CD14-positive monocyte (primary cell): Measurements from ENCODE around the gene FGD2. TPM values are rescaled to one million over a fixed set of nuclear protein-coding genes. Genes with fewer than 3 reads are reported as not detected.

Experiments
- DNase-seq, 3 donors: peaks; one replicate each; pipeline ENCODE4 v3.0.0-alpha.2; 2011 to 2022
- H2AFZ ChIP-seq: 2 replicates; pipeline ENCODE4 v1.6.0; 2012; ENCODE audit warnings: mild to moderate bottlenecking, low read depth, low read length, inconsistent platforms; ENCODE audit not compliant: insufficient read depth, poor library complexity, severe bottlenecking
- H3K27ac ChIP-seq, 2 donors: 1 replicate in 1 of 2; 2 replicates in 1 of 2; pipeline ENCODE4 v1.5.1; 2012 to 2013; ENCODE audit warnings: low read length in 2 of 2, control low read depth in 1 of 2, inconsistent platforms in 1 of 2, low read depth in 1 of 2, mild to moderate bottlenecking in 1 of 2
- H3K27me3 ChIP-seq, 2 donors: one replicate each; pipeline versions ENCODE4 v1.6.0 to v1.6.1; 2011 to 2013; ENCODE audit warnings: low read length in 2 of 2; ENCODE audit not compliant: control insufficient read depth in 2 of 2, insufficient read depth in 2 of 2
- H3K36me3 ChIP-seq, 2 donors: replicated peaks in 1 of 2; 1 replicate in 1 of 2; 2 replicates in 1 of 2; pipeline versions ENCODE4 v1.5.1 to v1.6.1; 2012 to 2013; ENCODE audit warnings: low read length in 2 of 2, control low read depth in 1 of 2, inconsistent platforms in 1 of 2, mild to moderate bottlenecking in 1 of 2; ENCODE audit not compliant: insufficient read depth in 2 of 2, control insufficient read depth in 1 of 2
- H3K4me1 ChIP-seq, 2 donors: 1 replicate in 1 of 2; 2 replicates in 1 of 2; pipeline versions ENCODE4 v1.5.1 to v1.6.1; 2012 to 2013; ENCODE audit warnings: low read length in 2 of 2, control low read depth in 1 of 2, inconsistent platforms in 1 of 2, mild to moderate bottlenecking in 1 of 2, moderate library complexity in 1 of 2; ENCODE audit not compliant: insufficient read depth in 2 of 2, control insufficient read depth in 1 of 2
- H3K4me2 ChIP-seq: replicated peaks from 2 replicates; pipeline ENCODE3; 2012; ENCODE audit warnings: low read length, moderate library complexity, mild to moderate bottlenecking; ENCODE audit not compliant: poor library complexity, severe bottlenecking; ENCODE audit errors: extremely low read depth
- H3K4me3 ChIP-seq, 3 experiments: fragments of 200-600 bp in 1 of 3; sonication (generic) in 1 of 3; replicated peaks in 1 of 3; 1 replicate in 2 of 3; 2 replicates in 1 of 3; pipeline ENCODE4 v1.5.1; 2011 to 2013; ENCODE audit warnings: low read length in 3 of 3, mild to moderate bottlenecking in 3 of 3, control low read depth in 2 of 3, low read depth in 2 of 3, inconsistent platforms in 1 of 3, moderate library complexity in 1 of 3
- H3K79me2 ChIP-seq: 2 replicates; pipeline ENCODE4 v1.6.0; 2012; ENCODE audit warnings: mild to moderate bottlenecking, control low read depth, inconsistent platforms, low read length, moderate library complexity; ENCODE audit not compliant: insufficient read depth
- H3K9ac ChIP-seq: 2 replicates; pipeline ENCODE4 v1.6.0; 2017; ENCODE audit warnings: low read length, mild to moderate bottlenecking; ENCODE audit not compliant: insufficient read depth, poor library complexity, severe bottlenecking
- H3K9me3 ChIP-seq, 2 donors: replicated peaks in 1 of 2; 1 replicate in 1 of 2; 2 replicates in 1 of 2; pipeline versions ENCODE4 v1.5.1 to v1.6.1; 2012 to 2013; ENCODE audit warnings: low read length in 2 of 2, control low read depth in 1 of 2; ENCODE audit not compliant: control insufficient read depth in 1 of 2, insufficient read depth in 1 of 2
- H4K20me1 ChIP-seq: 2 replicates; pipeline ENCODE4 v1.6.0; 2012; ENCODE audit warnings: mild to moderate bottlenecking, low read length, control low read depth, moderate library complexity; ENCODE audit not compliant: insufficient read depth
- H3K27ac Mint-ChIP-seq, 7 donors: one replicate each; pipeline ENCODE4 v1.8.0; 2020; ENCODE audit warnings: mild to moderate bottlenecking in 7 of 7, mixed read lengths in 7 of 7, moderate library complexity in 6 of 7, inconsistent platforms in 2 of 7
- H3K27me3 Mint-ChIP-seq, 3 donors: one replicate each; pipeline ENCODE4 v1.8.0; 2021 to 2022; ENCODE audit warnings: low read depth in 3 of 3, mild to moderate bottlenecking in 3 of 3, mixed read lengths in 3 of 3, moderate library complexity in 3 of 3, inconsistent platforms in 1 of 3
- H3K36me3 Mint-ChIP-seq, 2 donors: one replicate each; pipeline ENCODE4 v1.8.0; 2020; ENCODE audit warnings: mixed read lengths in 2 of 2, inconsistent platforms in 1 of 2, mild to moderate bottlenecking in 1 of 2
- H3K4me1 Mint-ChIP-seq: one replicate; pipeline ENCODE4 v1.8.0; 2020; ENCODE audit warnings: mild to moderate bottlenecking, mixed read lengths
- H3K4me3 Mint-ChIP-seq, 2 donors: one replicate each; pipeline ENCODE4 v1.8.0; 2020; ENCODE audit warnings: mild to moderate bottlenecking in 2 of 2, mixed read lengths in 2 of 2, moderate library complexity in 1 of 2
- H3K9me3 Mint-ChIP-seq, 7 donors: one replicate each; pipeline ENCODE4 v1.8.0; 2020 to 2022; ENCODE audit warnings: mixed read lengths in 7 of 7, mild to moderate bottlenecking in 6 of 7, moderate library complexity in 6 of 7, inconsistent platforms in 2 of 7
- CTCF ChIP-seq: fragments of 200-600 bp; IDR thresholded peaks from one replicate; pipeline ENCODE4 v1.8.0; 2022; ENCODE audit warnings: antibody characterized with exemption, mild to moderate bottlenecking
- WGBS: methylation state at CpG from one replicate; pipeline ENCODE4 v1.1.5; 2013; ENCODE audit warnings: missing lambda C conversion rate; ENCODE audit not compliant: insufficient coverage; 5-methylcytosine and 5-hydroxymethylcytosine counted together
- intact Hi-C, 2 donors: fragments of 100-400 bp; cut with micrococcal nuclease; formaldehyde crosslinking; loops; one replicate each; pipeline versions ENCODE4 v1.15.0 to v1.15.1; 2023
- polyA plus RNA-seq, 3 donors: library from polyadenylated mRNA; depleted of rRNA in 1 of 3; unstranded in 2 of 3; stranded (reverse) in 1 of 3; fragments of 300-500 nt in 2 of 3; fragments of >200 nt in 1 of 3; fragmentation: Illumina TruSeq in 2 of 3; gene quantifications; 1 replicate in 2 of 3; 2 replicates in 1 of 3; pipeline ENCODE4 v1.2.3, GENCODE V29; 2012 to 2021

Gene FGD2
- polyA plus RNA-seq, 3 donors: 25.3 to 356 (median 50.0) TPM

- no peaks in the 10 kb centered on the region for H4K20me1 ChIP-seq
- intact Hi-C loops: no loop called here
- Mint-ChIP-seq H3K36me3 (no peaks in the 10 kb centered on the region), H3K4me3 (peak overlapping the region in 1 of 2 donors; percentile 63), H3K4me1 (peaks cover 13% of the 10 kb centered on the region), H3K27ac (no peak overlapping the region), H3K27me3 (peaks cover 51 to 54% (median 52%) of the 10 kb centered on the region in 3 donors), H3K9me3 (peaks cover 0 to 3% (median 0%) of the 10 kb centered on the region in 7 donors)
- H3K27ac ChIP-seq: no peak overlapping the region
- no peak overlapping the region for H3K9ac ChIP-seq
- no peaks in the 10 kb centered on the region for H3K79me2 ChIP-seq
- H3K9me3 ChIP-seq: no peaks in the 10 kb centered on the region
- no peak for TF ChIP-seq CTCF
- no peak overlapping the region for H3K4me2 ChIP-seq
- H3K4me3 ChIP-seq: no peak overlapping the region
- no peak overlapping the region for H2AFZ ChIP-seq
- peaks cover 7 to 12% of the 10 kb centered on the region in 2 donors for H3K4me1 ChIP-seq
- H3K36me3 ChIP-seq: no peaks in the 10 kb centered on the region
- no peak for DNase-seq
- peaks cover 11 to 54% of the 10 kb centered on the region in 2 donors for H3K27me3 ChIP-seq
These were observed 49.0 kb upstream of the FGD2 start for GRCh38 chr6:36956446-36956820.

GRCh38 chr6:36957773-36958271 lies 47.6 kb upstream of the FGD2 start:
- Mint-ChIP-seq H3K4me3 (no peak overlapping the region), H3K36me3 (no peaks in the 10 kb centered on the region), H3K9me3 (peaks cover 0 to 3% (median 0%) of the 10 kb centered on the region in 7 donors), H3K4me1 (peaks cover 14% of the 10 kb centered on the region), H3K27ac (no peak overlapping the region), H3K27me3 (peaks cover 50 to 57% (median 53%) of the 10 kb centered on the region in 3 donors)
- intact Hi-C loops: no loop called here
- Histone ChIP-seq H3K9ac (no peak overlapping the region), H3K9me3 (no peaks in the 10 kb centered on the region), H3K4me3 (no peak overlapping the region), H3K4me1 (peaks cover 7 to 12% of the 10 kb centered on the region in 2 donors), H2AFZ (no peak overlapping the region), H3K4me2 (no peak overlapping the region), H3K79me2 (no peaks in the 10 kb centered on the region), H3K36me3 (no peaks in the 10 kb centered on the region), H3K27ac (no peak overlapping the region), H4K20me1 (no peaks in the 10 kb centered on the region), H3K27me3 (peaks cover 11 to 52% of the 10 kb centered on the region in 2 donors)
- 97% methylated on average over 9 of the region's 9 CpGs for WGBS
- no peak for DNase-seq
- no peak for TF ChIP-seq CTCF
